Keratinocyte (primary cell): ENCODE results near the gene GJA5. TPM values are rescaled to one million over a fixed set of nuclear protein-coding genes. Genes with fewer than 3 reads are reported as not detected.

Experiments used
- DNase-seq: peaks from one replicate; pipeline ENCODE4 v3.0.0-alpha.2; 2011; ENCODE audit warnings: low read depth, missing footprints, low spot score
- FAIRE-seq: peaks from 2 replicates; lab custom pipeline; 2011; peaks lifted over from hg19 to GRCh38; lab: Jason Lieb, UNC
- H2AFZ ChIP-seq: 2 replicates; pipeline ENCODE4 v1.6.0; 2012; ENCODE audit warnings: low read length, control low read depth, inconsistent platforms; ENCODE audit not compliant: control insufficient read depth
- H3K27ac ChIP-seq: 2 replicates; pipeline ENCODE4 v1.5.1; 2011; ENCODE audit warnings: low read length; ENCODE audit not compliant: control insufficient read depth, insufficient read depth
- H3K27me3 ChIP-seq: 3 replicates; pipeline ENCODE4 v1.6.0; 2011; ENCODE audit warnings: low read length; ENCODE audit not compliant: control insufficient read depth, insufficient read depth; ENCODE audit errors: extremely low read depth
- H3K36me3 ChIP-seq, 2 experiments: 2 replicates in 1 of 2; 3 replicates in 1 of 2; pipeline ENCODE4 v1.5.1; 2011; ENCODE audit warnings: low read length in 2 of 2, mild to moderate bottlenecking in 1 of 2; ENCODE audit not compliant: control insufficient read depth in 2 of 2, insufficient read depth in 2 of 2; ENCODE audit errors: extremely low read depth in 1 of 2
- H3K4me1 ChIP-seq: 3 replicates; pipeline ENCODE4 v1.5.1; 2011; ENCODE audit warnings: low read length; ENCODE audit not compliant: control insufficient read depth, insufficient read depth; ENCODE audit errors: extremely low read depth
- H3K4me2 ChIP-seq: 3 replicates; pipeline ENCODE4 v1.6.0; 2011; ENCODE audit warnings: low read depth, low read length; ENCODE audit not compliant: control insufficient read depth, insufficient read depth; ENCODE audit errors: extremely low read depth
- H3K4me3 ChIP-seq, 3 experiments: fragments of 200-600 bp in 1 of 3; sonication (generic) in 1 of 3; 2 replicates in 2 of 3; 3 replicates in 1 of 3; pipeline ENCODE4 v1.5.1; 2011 to 2016; ENCODE audit warnings: low read length in 3 of 3, mild to moderate bottlenecking in 3 of 3, control low read depth in 2 of 3, inconsistent platforms in 1 of 3, low read depth in 1 of 3, mixed read lengths in 1 of 3, mixed run types in 1 of 3, moderate library complexity in 1 of 3; ENCODE audit not compliant: control insufficient read depth in 2 of 3, insufficient read depth in 2 of 3; ENCODE audit errors: extremely low read depth in 1 of 3
- H3K79me2 ChIP-seq: 2 replicates; pipeline ENCODE4 v1.6.0; 2012; ENCODE audit warnings: low read length; ENCODE audit not compliant: control insufficient read depth, insufficient read depth
- H3K9ac ChIP-seq: 3 replicates; pipeline ENCODE4 v1.6.0; 2011; ENCODE audit warnings: low read length; ENCODE audit not compliant: control insufficient read depth, insufficient read depth; ENCODE audit errors: extremely low read depth
- H3K9me1 ChIP-seq: 3 replicates; pipeline ENCODE4 v1.6.0; 2011; ENCODE audit warnings: low read length; ENCODE audit not compliant: control insufficient read depth, insufficient read depth; ENCODE audit errors: extremely low read depth
- H3K9me3 ChIP-seq: 2 replicates; pipeline ENCODE4 v1.5.1; 2012; ENCODE audit warnings: low read depth, low read length; ENCODE audit not compliant: control insufficient read depth
- H4K20me1 ChIP-seq: 3 replicates; pipeline ENCODE4 v1.6.0; 2011; ENCODE audit warnings: low read length; ENCODE audit not compliant: control insufficient read depth, insufficient read depth; ENCODE audit errors: extremely low read depth
- EZH2 ChIP-seq: IDR thresholded peaks from one replicate; pipeline ENCODE4 v1.6.1; 2012; ENCODE audit warnings: inconsistent platforms, mild to moderate bottlenecking, low read length, moderate library complexity
- dilution Hi-C: fragments of 300-500 bp; cut with MboI; formaldehyde crosslinking; loops from one replicate; pipeline ENCODE4 v1.7.0; 2020; ENCODE audit warnings: low sequenced_read_pairs; ENCODE audit not compliant: extremely low pct_ligation_motif_present
- polyA plus RNA-seq, 5 experiments: library from polyadenylated mRNA; depleted of rRNA in 3 of 5; stranded (reverse) in 3 of 5; stranded (forward) in 1 of 5; unstranded in 1 of 5; fragments of >200 nt; gene quantifications; 1 replicate in 1 of 5; 2 replicates in 3 of 5; 3 replicates in 1 of 5; pipeline versions ENCODE4 v1.2.1 to v1.2.3, GENCODE V29; 2011 to 2012; ENCODE audit warnings: missing spikeins in 2 of 5, low read depth in 1 of 5, low replicate concordance in 1 of 5
- TF ChIP-seq, protein P1 (sequence below), 3 experiments: IDR thresholded peaks in 1 of 3; conservative IDR thresholded peaks in 1 of 3; optimal IDR thresholded peaks in 1 of 3; 2 replicates in 2 of 3; 3 replicates in 1 of 3; pipeline versions ENCODE3 to v1.5.1; 2011; ENCODE audit warnings: low read length in 3 of 3, mild to moderate bottlenecking in 3 of 3, moderate library complexity in 2 of 3, control low read depth in 1 of 3, inconsistent platforms in 1 of 3; ENCODE audit not compliant: insufficient read depth in 2 of 3; ENCODE audit errors: extremely low read depth in 1 of 3

The GJA5 gene
- polyA plus RNA-seq, 1 donor (not counting 4 experiments of a cell fraction or from before 2014, with no cell fraction given) = 44.0 TPM

DNA sequence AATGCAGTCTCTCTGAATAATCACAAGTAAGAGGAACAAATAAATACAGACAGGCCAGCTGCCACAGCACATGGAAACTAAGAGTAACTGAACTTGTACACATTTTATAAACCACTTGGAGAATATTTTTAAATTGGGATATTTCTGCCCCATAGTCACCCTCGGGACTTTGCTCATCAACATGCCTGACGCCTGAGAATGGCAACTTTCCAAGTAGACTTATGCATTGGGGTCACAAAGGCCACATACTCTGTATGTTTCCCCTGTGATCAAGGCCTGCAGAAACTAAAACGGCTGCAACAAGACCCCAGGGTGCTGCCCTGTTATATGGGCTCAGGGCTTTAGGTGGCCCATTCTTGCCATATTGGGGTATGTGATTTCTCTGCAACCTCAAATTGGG is 38.3 kb upstream of the GJA5 start:
- Histone ChIP-seq H3K4me3 (no peak overlapping the region), H4K20me1 (no peaks in the 10 kb centered on the region), H2AFZ (no peak overlapping the region), H3K4me2 (no peak overlapping the region), H3K27me3 (no peaks in the 10 kb centered on the region), H3K9me3 (no peaks in the 10 kb centered on the region), H3K9me1 (no peaks in the 10 kb centered on the region), H3K9ac (no peak overlapping the region), H3K79me2 (no peaks in the 10 kb centered on the region), H3K27ac (no peak overlapping the region), H3K36me3 (no peaks in the 10 kb centered on the region), H3K4me1 (no peaks in the 10 kb centered on the region)
- no peak for FAIRE-seq
- dilution Hi-C loops = no loop called here
- TF ChIP-seq, protein P1, sequence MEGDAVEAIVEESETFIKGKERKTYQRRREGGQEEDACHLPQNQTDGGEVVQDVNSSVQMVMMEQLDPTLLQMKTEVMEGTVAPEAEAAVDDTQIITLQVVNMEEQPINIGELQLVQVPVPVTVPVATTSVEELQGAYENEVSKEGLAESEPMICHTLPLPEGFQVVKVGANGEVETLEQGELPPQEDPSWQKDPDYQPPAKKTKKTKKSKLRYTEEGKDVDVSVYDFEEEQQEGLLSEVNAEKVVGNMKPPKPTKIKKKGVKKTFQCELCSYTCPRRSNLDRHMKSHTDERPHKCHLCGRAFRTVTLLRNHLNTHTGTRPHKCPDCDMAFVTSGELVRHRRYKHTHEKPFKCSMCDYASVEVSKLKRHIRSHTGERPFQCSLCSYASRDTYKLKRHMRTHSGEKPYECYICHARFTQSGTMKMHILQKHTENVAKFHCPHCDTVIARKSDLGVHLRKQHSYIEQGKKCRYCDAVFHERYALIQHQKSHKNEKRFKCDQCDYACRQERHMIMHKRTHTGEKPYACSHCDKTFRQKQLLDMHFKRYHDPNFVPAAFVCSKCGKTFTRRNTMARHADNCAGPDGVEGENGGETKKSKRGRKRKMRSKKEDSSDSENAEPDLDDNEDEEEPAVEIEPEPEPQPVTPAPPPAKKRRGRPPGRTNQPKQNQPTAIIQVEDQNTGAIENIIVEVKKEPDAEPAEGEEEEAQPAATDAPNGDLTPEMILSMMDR (optimal IDR thresholded peaks at IDR 0.05 in 1 of 3, IDR thresholded peaks at IDR 0.05 in 1 of 3, conservative IDR thresholded peaks at IDR 0.05 in 1 of 3; ENCODE audit: extremely low read depth in 1 of 3, insufficient read depth in 2 of 3, low read length in 3 of 3) = no peak
- TF ChIP-seq EZH2 = no peak
- DNase-seq = no peak

DNA sequence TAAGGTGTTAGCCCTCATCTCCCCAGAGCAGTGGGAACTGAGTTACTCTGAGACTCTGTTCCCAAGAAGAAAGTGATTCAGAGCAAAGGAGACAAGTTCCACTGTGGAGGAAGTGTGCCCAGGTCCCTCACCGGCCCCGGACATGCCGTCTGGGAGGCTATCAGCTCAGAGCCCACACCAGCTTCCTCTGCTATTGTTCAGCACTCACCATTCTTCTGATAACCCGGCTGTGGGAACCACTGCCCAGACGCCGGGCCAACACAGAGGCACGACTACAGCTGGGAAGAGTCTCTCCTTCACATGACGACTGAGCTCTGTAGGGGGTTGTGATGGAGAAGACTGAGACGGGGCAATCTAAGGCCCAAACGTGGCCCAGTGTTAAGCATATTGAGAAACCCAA is 34.2 kb upstream of the GJA5 start:
- no peak overlapping the region for H3K4me2 ChIP-seq
- H4K20me1 ChIP-seq = no peaks in the 10 kb centered on the region
- no peaks in the 10 kb centered on the region for H3K79me2 ChIP-seq
- no peaks in the 10 kb centered on the region for H3K9me1 ChIP-seq
- H3K27ac ChIP-seq = no peak overlapping the region
- no peaks in the 10 kb centered on the region for H3K27me3 ChIP-seq
- TF ChIP-seq, protein P1 (optimal IDR thresholded peaks at IDR 0.05 in 1 of 3, IDR thresholded peaks at IDR 0.05 in 1 of 3, conservative IDR thresholded peaks at IDR 0.05 in 1 of 3; ENCODE audit: extremely low read depth in 1 of 3, insufficient read depth in 2 of 3, low read length in 3 of 3) = no peak
- TF ChIP-seq EZH2 = no peak
- no peaks in the 10 kb centered on the region for H3K36me3 ChIP-seq
- H3K4me1 ChIP-seq = no peaks in the 10 kb centered on the region
- FAIRE-seq = no peak
- no peak overlapping the region for H2AFZ ChIP-seq
- H3K9me3 ChIP-seq = no peaks in the 10 kb centered on the region
- DNase-seq = no peak
- dilution Hi-C loops = no loop called here
- no peak overlapping the region for H3K9ac ChIP-seq
- H3K4me3 ChIP-seq = no peak overlapping the region
